IMR-90 (cell line): ENCODE data around the gene BMX. TPM values are rescaled to one million over a fixed set of nuclear protein-coding genes. Genes with fewer than 3 reads are reported as not detected.

Experiments
- ATAC-seq: fragments of 200-7000 bp; cut with Tn5 transposase; 2 replicates; pipeline ENCODE4 v1.9.1; 2020; ENCODE audit warnings: low read depth, mild to moderate bottlenecking, moderate library complexity
- BruUV-seq: library from RNA; stranded (reverse); fragments of 400-500 nt; replicated peaks from 2 replicates; lab custom pipeline; 2021; lab: Mats Ljungman, UMichigan
- CTCF ChIA-PET: fragments of 300-600 bp; formaldehyde crosslinking; extraction: SDS; loops from one replicate; lab custom pipeline; 2021; ENCODE audit warnings: antibody characterized with exemption; lab: Yijun Ruan, JAX
- POLR2A ChIA-PET: fragments of 300-600 bp; sonication (Branson Sonifier 250); formaldehyde crosslinking; loops from one replicate; lab custom pipeline; 2022; ENCODE audit warnings: antibody characterized with exemption; ENCODE audit not compliant: unreplicated experiment; lab: Charles Lee
- DNase-seq: peaks from one replicate; pipeline ENCODE4 v3.0.0; 2013
- H2AFZ ChIP-seq: replicated peaks from 2 replicates; pipeline ENCODE3; 2013; ENCODE audit warnings: low read length, mild to moderate bottlenecking; ENCODE audit not compliant: poor library complexity
- H2AK5ac ChIP-seq: 2 replicates; pipeline ENCODE4 v1.6.1; 2013; ENCODE audit warnings: low read depth, low read length, inconsistent platforms
- H2AK9ac ChIP-seq: replicated peaks from 2 replicates; pipeline ENCODE3; 2013; ENCODE audit warnings: mild to moderate bottlenecking, low read depth, low read length, moderate library complexity; ENCODE audit not compliant: poor library complexity
- H2BK120ac ChIP-seq: 2 replicates; pipeline ENCODE4 v1.6.1; 2013; ENCODE audit warnings: low read depth, low read length, inconsistent platforms
- H2BK15ac ChIP-seq: 3 replicates; pipeline ENCODE4 v1.6.1; 2013; ENCODE audit warnings: low read depth, low read length, inconsistent platforms
- H2BK20ac ChIP-seq: 2 replicates; pipeline ENCODE4 v1.6.1; 2013; ENCODE audit warnings: low read depth, mild to moderate bottlenecking, inconsistent platforms, low read length, moderate library complexity
- H2BK5ac ChIP-seq: 2 replicates; pipeline ENCODE4 v1.6.1; 2013; ENCODE audit warnings: mild to moderate bottlenecking, low read depth, low read length, inconsistent platforms; ENCODE audit not compliant: poor library complexity, severe bottlenecking
- H3K14ac ChIP-seq: replicated peaks from 2 replicates; pipeline ENCODE4 v1.6.1; 2013; ENCODE audit warnings: low read depth, low read length, inconsistent platforms
- H3K18ac ChIP-seq: 2 replicates; pipeline ENCODE4 v1.6.1; 2013; ENCODE audit warnings: low read depth, low read length, control low read depth
- H3K23ac ChIP-seq: 2 replicates; pipeline ENCODE4 v1.6.1; 2013; ENCODE audit warnings: low read depth, low read length, inconsistent platforms
- H3K27ac ChIP-seq: 2 replicates; pipeline ENCODE4 v1.5.1; 2013; ENCODE audit warnings: mild to moderate bottlenecking, control low read depth, low read length; ENCODE audit not compliant: insufficient read depth
- H3K27me3 ChIP-seq: 2 replicates; pipeline ENCODE4 v1.6.1; 2013; ENCODE audit warnings: low read length; ENCODE audit not compliant: control insufficient read depth, insufficient read depth
- H3K36me3 ChIP-seq: 2 replicates; pipeline ENCODE4 v1.6.1; 2013; ENCODE audit warnings: low read length, mixed read lengths; ENCODE audit not compliant: control insufficient read depth, insufficient read depth
- H3K4ac ChIP-seq: 2 replicates; pipeline ENCODE4 v1.6.1; 2013; ENCODE audit warnings: low read depth, low read length, inconsistent platforms
- H3K4me1 ChIP-seq: 2 replicates; pipeline ENCODE4 v1.6.1; 2013; ENCODE audit warnings: low read length, mixed read lengths; ENCODE audit not compliant: control insufficient read depth, insufficient read depth
- H3K4me2 ChIP-seq: 2 replicates; pipeline ENCODE4 v1.6.1; 2013; ENCODE audit warnings: low read depth, mild to moderate bottlenecking, control low read depth, low read length, moderate library complexity
- H3K4me3 ChIP-seq: 2 replicates; pipeline ENCODE4 v1.5.1; 2013; ENCODE audit warnings: low read depth, mild to moderate bottlenecking, control low read depth, low read length, moderate library complexity; ENCODE audit not compliant: insufficient read depth
- H3K56ac ChIP-seq: 2 replicates; pipeline ENCODE4 v1.6.1; 2013; ENCODE audit warnings: low read length, inconsistent platforms; ENCODE audit not compliant: insufficient read depth; ENCODE audit errors: extremely low read depth
- H3K79me1 ChIP-seq, 2 experiments: 2 replicates each; pipeline ENCODE4 v1.6.1; 2013; ENCODE audit warnings: low read length in 2 of 2, inconsistent platforms in 1 of 2, low read depth in 1 of 2
- H3K9ac ChIP-seq: 2 replicates; pipeline ENCODE4 v1.6.1; 2013; ENCODE audit warnings: low read depth, low read length, control low read depth
- H3K9me1 ChIP-seq: 2 replicates; pipeline ENCODE4 v1.6.1; 2013; ENCODE audit warnings: low read length, inconsistent platforms; ENCODE audit not compliant: insufficient read depth
- H3K9me3 ChIP-seq: 2 replicates; pipeline ENCODE4 v1.6.1; 2013; ENCODE audit warnings: low read length; ENCODE audit not compliant: control insufficient read depth, insufficient read depth
- H4K20me1 ChIP-seq: 2 replicates; pipeline ENCODE4 v1.6.1; 2013; ENCODE audit warnings: low read length, inconsistent platforms; ENCODE audit not compliant: insufficient read depth
- H4K5ac ChIP-seq: 2 replicates; pipeline ENCODE4 v1.6.1; 2013; ENCODE audit warnings: mild to moderate bottlenecking, low read depth, low read length, control low read depth
- H4K8ac ChIP-seq, 2 experiments: 2 replicates each; pipeline ENCODE4 v1.6.1; 2013; ENCODE audit warnings: low read depth in 2 of 2, low read length in 2 of 2, control low read depth in 1 of 2, inconsistent platforms in 1 of 2
- H4K91ac ChIP-seq: 2 replicates; pipeline ENCODE4 v1.6.1; 2013; ENCODE audit warnings: low read depth, low read length, inconsistent platforms; ENCODE audit not compliant: insufficient read depth
- CEBPB ChIP-seq: IDR thresholded peaks from 2 replicates; pipeline ENCODE4 v1.6.1; 2012; ENCODE audit warnings: low read depth, low read length, improper control_type of control experiment
- FOS ChIP-seq: fragments of 150-350 bp; IDR thresholded peaks from 2 replicates; pipeline ENCODE4 v1.6.1; 2016; ENCODE audit warnings: low read depth, low read length
- RCOR1 ChIP-seq: IDR thresholded peaks from 2 replicates; pipeline ENCODE4 v1.6.1; 2012; ENCODE audit warnings: mild to moderate bottlenecking, low read length, improper control_type of control experiment; ENCODE audit not compliant: insufficient replicate concordance
- dilution Hi-C: fragments of 300-500 bp; cut with HindIII; formaldehyde crosslinking; loops from one replicate; pipeline ENCODE4 v1.14.3; 2018; ENCODE audit warnings: low sequenced_read_pairs; ENCODE audit not compliant: unreplicated experiment
- in situ Hi-C: fragments of 300-500 bp; cut with MboI; formaldehyde crosslinking; loops from 3 replicates; pipeline ENCODE4 v1.14.3; 2019; ENCODE audit warnings: low sequenced_read_pairs, inconsistent platforms, mixed read lengths
- intact Hi-C: fragments of 100-400 bp; cut with micrococcal nuclease; formaldehyde crosslinking; loops from 2 replicates; pipeline ENCODE4 v1.10.0; 2022
- polyA plus RNA-seq, 3 experiments: library from polyadenylated mRNA; depleted of rRNA; stranded (reverse); fragments of >200 nt; gene quantifications; 2 replicates each; pipeline ENCODE4 v1.2.3, GENCODE V29; 2012; ENCODE audit warnings: low replicate concordance in 1 of 3
- total RNA-seq: library from RNA; depleted of rRNA; stranded (reverse); fragments of >200 nt; gene quantifications from 2 replicates; pipeline ENCODE4 v1.2.3, GENCODE V29; 2012
- TF ChIP-seq, protein P1 (sequence below): fragments of 150-350 bp; IDR thresholded peaks from 2 replicates; pipeline ENCODE4 v1.6.1; 2016; ENCODE audit warnings: low read depth, mild to moderate bottlenecking, low read length, moderate library complexity, borderline replicate concordance

The BMX gene
- total and polyA plus RNA-seq, 2 of the 4 experiments (the other 2 are of a cell fraction): not detected

DNA sequence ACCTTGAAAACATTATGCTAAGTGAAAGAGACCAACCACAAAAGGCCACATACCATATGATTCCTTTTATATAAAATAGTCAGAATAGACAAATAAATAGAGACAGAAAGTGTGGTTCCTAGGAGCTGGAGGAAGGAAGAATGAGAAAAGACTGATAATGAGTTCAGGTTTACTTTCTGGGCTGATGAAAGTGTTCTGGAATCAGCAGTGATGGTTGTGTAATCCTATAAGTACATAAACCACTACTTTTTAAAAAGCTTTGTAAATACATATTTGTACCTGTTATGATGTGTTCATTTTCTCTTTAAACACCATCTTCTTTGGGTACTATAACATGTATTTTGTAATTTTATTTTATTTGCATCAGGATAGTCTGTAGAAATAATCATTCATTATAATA is 28.1 kb upstream of the BMX start:
- no peak overlapping the region for H4K5ac ChIP-seq
- H2BK120ac ChIP-seq: no peak overlapping the region
- H3K27ac ChIP-seq: no peak overlapping the region
- no peak overlapping the region for H3K4ac ChIP-seq
- H4K8ac ChIP-seq: no peak overlapping the region
- H3K23ac ChIP-seq: no peak overlapping the region
- no TSS peak for BruUV-seq
- POLR2A ChIA-PET: no interaction called here
- no peak overlapping the region for H3K18ac ChIP-seq
- H2BK5ac ChIP-seq: no peak overlapping the region
- no peaks in the 10 kb centered on the region for H4K20me1 ChIP-seq
- ATAC-seq: no peak
- intact Hi-C loops (loop anchor here (10.0 kb wide), 1 partner anchor 1222 kb away; no protein-coding TSS in a partner anchor), dilution Hi-C loops (no loop called here), in situ Hi-C loops (no loop called here)
- H3K56ac ChIP-seq: no peak overlapping the region
- H2BK20ac ChIP-seq: no peak overlapping the region
- no peaks in the 10 kb centered on the region for H3K9me3 ChIP-seq
- H3K14ac ChIP-seq: no peak overlapping the region
- no peak overlapping the region for H3K4me2 ChIP-seq
- no peak overlapping the region for H2AK5ac ChIP-seq
- TF ChIP-seq FOS: no peak
- TF ChIP-seq RCOR1: no peak
- peak; percentile 72 for TF ChIP-seq CEBPB
- TF ChIP-seq, protein P1, sequence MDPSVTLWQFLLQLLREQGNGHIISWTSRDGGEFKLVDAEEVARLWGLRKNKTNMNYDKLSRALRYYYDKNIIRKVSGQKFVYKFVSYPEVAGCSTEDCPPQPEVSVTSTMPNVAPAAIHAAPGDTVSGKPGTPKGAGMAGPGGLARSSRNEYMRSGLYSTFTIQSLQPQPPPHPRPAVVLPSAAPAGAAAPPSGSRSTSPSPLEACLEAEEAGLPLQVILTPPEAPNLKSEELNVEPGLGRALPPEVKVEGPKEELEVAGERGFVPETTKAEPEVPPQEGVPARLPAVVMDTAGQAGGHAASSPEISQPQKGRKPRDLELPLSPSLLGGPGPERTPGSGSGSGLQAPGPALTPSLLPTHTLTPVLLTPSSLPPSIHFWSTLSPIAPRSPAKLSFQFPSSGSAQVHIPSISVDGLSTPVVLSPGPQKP: no peak
- H2AK9ac ChIP-seq: no peak overlapping the region
- H3K4me3 ChIP-seq: no peak overlapping the region
- H3K9ac ChIP-seq: no peak overlapping the region
- H3K36me3 ChIP-seq: no peaks in the 10 kb centered on the region
- no peaks in the 10 kb centered on the region; the same call in 1 of the 2 replicates for H3K27me3 ChIP-seq
- no peak overlapping the region for H2BK15ac ChIP-seq
- H4K91ac ChIP-seq: no peak overlapping the region
- no peak for DNase-seq
- H2AFZ ChIP-seq: no peak overlapping the region
- CTCF ChIA-PET: no interaction called here
- no peaks in the 10 kb centered on the region for H3K79me1 ChIP-seq
- no peaks in the 10 kb centered on the region for H3K9me1 ChIP-seq
- peaks cover 2% of the 10 kb centered on the region for H3K4me1 ChIP-seq
